HG03025 (cell line): ENCODE measurements around the gene TLCD5.

Experiments used
- ATAC-seq: cut with Tn5 transposase; IDR thresholded peaks from one replicate; pipeline ENCODE4 v1.9.1; 2021; ENCODE audit warnings: mild to moderate bottlenecking, moderate library complexity; ENCODE audit not compliant: unreplicated experiment, low FRiP score

TLCD5 gene

DNA sequence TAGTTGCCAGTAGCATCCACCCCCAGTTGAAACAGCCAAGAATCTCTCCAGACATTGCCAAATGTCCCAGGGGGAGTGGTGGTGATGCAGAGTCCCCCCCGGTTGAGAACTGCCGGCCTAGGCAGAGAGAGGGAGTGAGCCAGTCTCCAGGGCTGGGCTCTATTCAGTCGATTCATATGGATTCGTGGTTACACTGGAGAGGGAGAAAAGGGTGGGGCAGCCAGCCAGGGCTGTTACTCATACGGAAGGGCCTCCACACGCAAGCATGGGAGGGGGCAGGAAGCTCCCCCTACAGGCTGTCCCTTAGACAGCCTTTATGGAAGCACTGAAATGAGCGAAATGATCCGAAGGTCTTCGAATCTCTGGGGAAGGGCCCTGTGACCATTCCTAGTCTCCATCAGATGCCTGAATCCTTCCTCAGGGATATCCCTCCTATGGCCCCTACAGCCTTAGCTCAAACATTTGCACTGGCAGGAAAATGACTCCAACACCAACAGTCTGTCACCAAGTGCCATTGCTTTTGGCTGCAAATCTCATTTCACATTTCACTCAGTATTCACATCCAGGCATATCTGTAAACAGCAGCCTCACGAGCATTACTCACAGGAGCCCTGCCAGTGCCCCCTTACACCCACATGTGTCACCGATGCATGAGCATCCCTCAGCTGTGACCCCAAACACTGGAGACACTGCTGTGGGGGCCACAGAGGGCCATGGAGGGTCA, 18.4 kb upstream of the TLCD5 start:
- no peak for ATAC-seq

DNA sequence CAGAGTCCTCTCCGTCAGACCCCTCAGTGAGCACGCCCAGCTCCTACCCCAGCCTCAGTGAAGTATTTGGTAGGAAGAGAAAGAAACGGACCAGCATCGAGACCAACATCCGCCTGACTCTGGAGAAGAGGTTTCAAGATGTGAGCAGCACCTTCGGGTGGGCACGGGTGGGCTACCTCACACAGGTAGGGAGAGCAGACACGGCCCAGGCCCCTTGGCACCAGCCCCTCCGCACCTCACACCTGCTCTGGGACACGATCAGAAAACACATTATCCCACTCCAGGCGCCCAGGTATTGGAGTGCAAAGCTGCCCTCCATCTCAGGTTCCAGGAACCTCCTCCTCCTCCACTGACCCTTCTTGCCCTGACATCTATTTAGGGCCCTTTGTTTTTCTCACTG, 17.6 kb upstream of the TLCD5 start:
- no peak for ATAC-seq

DNA sequence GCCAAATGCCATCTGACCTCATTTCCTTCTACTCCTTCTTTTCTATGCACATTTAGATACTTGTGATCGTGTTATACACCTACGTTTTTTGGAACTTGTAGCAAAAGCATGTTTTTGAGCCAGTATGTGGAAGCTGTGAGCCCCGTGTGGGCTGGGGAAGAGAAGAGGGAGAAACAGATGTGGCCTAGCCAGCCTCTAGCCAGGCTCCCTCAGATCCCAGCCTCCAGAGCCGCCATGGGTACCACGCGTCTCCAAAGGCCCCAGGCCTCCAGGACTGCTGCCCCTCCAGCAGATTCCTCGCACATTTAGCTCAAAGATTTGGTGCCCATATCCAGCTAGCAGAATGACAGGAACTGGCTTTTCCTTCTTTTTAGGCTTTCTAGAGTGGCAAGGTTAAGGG, 17.0 kb upstream of the TLCD5 start:
- ATAC-seq: no peak

DNA sequence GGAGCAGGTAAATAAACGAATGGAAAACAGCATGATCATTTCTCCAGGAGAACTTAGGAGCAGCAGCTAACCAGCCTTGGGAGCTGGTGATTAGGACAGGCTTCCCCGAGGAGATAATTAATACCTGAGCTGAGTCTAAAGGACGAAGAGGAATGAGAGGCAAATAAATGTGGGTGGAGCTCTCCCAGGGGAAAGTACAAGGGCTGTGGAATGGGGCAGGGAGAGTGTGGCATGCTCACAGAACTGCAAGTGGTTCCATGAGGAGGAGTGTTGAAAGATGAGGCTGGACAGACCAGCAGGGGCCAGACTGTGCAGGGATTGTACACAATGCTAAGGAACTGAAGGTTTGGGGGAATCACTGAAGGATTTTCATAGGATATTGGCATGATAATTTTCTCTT, 14.2 kb upstream of the TLCD5 start:
- no peak for ATAC-seq

DNA sequence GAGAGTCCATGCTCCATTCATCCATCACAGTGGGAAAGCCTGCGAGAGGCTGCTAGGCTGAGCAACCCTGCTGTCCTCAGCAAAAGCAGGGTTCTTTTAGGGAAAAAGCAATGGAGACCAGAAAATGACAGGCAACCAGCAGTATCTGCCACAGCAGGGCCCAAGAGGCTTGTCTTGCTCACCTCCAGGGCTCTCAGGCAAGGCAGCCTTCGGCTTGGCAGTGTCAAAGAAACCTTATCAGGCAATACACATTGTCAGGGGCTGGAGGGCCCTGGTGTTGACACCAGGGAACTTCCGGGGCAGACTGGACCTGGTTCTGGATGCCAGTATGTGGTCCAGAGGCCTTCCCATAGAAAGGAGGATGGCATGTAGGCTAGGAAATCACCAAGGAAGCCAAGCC, 10.2 kb upstream of the TLCD5 start:
- no peak for ATAC-seq

DNA sequence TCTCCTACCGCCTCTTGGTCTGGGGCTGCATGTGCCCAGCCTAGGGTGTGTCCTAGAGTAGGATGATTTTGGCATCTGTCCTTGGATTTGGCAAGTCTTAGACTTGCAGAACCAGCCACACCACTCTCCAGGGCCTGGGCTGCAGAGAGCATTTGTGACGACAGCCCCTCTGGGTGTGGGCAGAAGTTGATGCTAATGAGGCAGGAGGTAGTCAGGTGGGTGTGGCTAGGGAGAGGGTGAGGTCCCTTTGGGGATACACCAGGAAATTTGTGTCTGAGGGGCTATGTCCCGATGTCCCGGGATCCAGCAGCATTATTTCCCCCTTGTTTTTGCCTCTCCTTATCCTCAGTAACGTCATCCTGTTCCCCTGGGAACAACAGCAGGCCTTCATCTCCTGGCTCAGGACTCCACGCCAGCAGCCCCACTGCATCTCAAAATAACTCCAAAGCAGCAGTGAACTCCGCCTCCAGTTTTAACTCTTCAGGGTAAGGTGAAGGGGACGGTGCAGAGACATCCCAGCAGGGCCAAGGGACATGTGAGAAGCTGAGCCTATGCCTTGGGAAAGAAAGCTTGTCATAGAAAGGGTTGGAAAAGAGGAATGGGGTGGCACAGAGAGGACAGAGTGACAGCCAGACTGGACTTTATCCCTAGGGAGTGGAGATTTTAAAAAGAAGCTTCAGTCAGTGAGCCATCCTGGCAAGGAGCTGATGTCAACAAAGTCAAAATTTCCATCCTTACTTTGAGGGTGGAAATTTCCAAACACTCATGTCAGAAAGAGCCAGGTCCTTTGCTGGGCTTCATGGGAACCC, 8.0 kb upstream of the TLCD5 start:
- no peak for ATAC-seq

DNA sequence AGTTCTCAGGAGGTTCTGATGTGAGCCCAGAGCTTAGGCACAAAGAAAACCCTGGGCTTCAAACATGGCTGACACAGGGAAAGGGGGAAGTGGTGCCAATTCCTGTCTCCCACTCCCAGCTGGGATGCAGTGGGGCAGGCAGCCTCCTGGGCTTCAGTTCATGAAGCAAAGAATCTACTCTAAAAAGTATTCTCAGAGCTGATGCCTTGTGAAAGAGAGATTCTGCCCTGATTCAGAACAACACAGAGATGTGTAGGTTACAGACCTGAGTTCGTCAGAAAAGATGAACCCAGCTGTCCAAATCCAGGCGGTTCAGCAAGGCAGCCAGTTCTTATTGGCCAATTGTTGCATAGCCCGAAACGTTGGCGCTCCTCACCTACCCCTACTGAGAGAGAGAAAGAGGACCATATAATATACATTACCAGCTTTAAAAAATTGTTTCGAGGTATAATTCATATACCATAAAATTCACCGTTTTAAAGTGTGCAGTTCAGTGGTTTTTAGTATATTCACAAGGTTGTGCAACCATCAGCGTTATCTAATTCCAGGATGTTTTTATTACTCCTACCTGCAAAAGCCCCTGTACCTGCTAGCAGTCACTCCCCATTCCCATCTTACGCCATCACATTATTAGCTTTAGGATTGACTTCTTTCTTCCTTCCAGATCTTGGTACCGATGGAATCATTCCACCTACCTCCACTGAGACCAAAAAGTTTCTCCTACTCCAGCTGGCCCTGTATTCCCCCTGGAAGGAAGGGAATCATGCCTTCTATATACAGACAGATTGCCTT, 7.2 kb upstream of the TLCD5 start:
- no peak for ATAC-seq

DNA sequence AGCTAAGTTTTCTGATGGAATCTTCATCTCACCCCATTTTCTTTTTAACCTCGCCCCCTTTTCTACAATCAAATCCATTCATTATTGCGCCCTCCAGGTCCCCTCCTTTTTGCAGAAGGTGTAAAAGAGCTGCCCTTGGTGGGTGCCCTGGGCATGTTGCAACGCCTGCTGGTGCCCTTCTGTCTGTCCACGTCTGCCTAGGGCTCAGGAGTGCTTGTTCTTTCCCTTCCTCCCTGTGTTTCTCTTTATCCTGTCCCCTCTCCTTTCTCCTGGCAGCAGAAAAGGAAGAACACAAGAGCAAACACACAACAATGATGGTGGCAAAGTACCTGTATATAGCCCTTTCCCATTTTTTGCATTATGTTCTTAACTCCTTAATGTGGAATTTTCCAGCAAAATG, 6.2 kb upstream of the TLCD5 start:
- ATAC-seq: no peak

DNA sequence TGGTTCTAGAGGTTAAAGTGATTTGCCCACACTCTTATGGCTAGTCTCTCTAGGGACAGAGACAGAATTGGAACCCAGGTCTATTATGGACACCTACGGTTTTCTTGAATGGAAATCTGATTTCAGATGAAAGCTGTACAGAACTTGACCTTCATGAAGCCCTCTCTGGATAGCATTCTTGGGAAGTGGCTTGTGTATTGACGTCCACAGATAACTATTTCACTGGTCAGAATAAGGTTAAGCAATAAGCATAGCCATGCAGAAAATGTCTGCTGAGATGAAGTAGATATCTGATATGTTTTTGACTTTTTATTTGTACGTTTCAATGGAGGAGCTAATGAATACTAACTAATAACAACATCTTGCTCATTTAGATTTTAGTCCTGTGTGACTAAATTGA, 1.1 kb downstream of the TLCD5 start:
- no peak for ATAC-seq

DNA sequence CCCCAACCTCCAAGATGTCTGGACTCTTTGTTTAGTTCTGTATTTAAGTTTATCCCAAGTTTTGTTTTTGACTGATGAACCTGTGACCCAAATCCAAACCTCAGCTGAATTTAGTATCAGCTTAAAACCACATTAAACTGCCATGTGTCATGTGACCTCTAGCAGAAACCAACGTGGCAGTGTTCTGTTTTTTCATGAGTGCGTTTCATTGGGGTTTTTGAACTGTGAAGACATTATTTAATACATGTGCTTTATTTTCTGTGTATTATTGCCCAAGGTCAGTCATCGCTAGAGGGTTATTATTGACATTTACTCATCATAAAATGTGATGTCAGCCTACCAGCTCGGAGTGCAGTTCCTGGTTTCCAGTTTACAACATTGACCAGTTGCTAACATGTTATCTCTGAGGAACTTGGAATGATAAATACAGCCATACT, 1.8 kb downstream of the TLCD5 start:
- ATAC-seq: no peak

DNA sequence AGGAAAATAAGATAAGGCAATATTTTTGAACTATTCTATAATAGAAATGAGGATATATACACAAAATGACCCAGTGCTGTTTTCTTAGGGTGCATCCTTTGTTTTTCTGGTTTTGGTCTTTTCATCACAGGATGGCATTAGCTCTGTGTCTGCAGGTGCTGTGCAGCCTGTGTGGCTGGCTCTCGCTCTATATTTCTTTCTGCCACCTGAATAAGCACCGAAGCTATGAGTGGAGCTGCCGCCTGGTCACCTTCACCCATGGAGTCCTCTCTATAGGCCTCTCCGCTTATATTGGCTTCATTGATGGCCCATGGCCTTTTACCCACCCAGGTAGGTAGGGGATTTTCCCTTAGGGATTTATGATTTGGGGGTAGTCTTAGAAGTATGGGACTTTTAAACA, 2.2 kb downstream of the TLCD5 start:
- no peak for ATAC-seq

DNA sequence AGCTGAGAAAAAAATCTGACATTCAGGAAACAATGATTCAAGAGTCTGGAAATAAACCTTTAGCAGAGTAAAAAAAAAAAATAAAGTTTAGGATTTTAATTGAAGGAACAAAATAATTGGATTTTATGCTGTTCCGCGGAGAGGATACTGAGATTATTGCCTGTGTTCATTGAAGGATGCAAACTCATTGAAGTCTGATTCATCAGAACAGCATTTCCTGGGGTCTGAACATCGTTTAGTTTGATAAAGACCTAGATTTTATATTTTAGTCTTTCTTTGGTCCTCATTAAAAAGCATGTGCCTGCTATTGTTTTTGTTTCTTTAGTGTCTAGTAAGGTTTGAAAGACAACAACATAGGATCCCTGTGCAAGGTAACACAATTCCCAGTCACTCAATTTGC, 4.5 kb downstream of the TLCD5 start:
- ATAC-seq: no peak

DNA sequence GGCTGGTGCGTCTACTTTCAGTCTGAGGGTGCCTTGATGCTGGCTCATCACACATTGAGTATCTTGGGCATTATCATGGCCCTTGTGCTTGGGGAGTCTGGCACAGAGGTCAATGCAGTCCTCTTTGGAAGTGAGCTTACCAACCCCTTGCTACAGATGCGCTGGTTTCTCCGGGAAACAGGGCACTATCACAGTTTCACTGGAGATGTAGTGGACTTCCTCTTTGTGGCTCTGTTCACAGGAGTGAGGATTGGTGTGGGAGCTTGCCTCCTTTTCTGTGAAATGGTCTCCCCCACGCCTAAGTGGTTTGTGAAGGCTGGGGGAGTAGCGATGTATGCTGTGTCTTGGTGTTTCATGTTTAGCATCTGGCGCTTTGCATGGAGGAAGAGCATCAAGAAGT, 4.9 kb downstream of the TLCD5 start:
- ATAC-seq: no peak

DNA sequence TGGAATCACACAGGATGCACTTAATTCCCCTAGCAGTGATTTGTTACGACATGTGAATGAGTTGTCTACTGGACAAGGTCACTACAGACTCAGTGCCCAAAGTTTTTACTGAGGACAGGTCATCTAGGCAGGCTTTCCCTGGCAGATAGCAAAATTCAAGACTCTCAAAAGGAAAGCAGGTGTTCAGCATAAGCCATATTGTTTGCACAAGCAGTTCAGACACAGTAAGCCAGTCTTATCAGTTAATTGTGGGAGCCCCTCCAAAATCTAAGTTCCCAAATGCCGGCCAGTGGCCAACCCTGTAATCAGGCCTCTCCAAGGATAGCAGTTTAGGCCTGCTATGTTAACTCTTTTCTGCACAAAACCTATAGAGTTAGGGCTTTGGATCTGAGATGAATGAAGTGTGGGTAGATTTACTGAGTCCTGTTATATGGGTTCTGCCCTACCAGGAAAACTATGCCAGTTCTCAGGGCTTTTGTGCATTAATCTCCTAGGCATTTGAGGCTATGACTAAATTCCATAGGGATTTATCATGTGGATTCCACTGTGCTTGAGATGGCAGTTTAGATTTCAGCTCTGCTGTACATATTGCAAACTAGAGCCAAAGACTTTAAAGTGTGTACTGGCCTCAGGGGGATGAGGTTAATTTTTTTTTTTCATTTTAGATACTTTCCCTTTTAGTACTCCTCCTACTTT, 6.3 kb downstream of the TLCD5 start:
- ATAC-seq: no peak

DNA sequence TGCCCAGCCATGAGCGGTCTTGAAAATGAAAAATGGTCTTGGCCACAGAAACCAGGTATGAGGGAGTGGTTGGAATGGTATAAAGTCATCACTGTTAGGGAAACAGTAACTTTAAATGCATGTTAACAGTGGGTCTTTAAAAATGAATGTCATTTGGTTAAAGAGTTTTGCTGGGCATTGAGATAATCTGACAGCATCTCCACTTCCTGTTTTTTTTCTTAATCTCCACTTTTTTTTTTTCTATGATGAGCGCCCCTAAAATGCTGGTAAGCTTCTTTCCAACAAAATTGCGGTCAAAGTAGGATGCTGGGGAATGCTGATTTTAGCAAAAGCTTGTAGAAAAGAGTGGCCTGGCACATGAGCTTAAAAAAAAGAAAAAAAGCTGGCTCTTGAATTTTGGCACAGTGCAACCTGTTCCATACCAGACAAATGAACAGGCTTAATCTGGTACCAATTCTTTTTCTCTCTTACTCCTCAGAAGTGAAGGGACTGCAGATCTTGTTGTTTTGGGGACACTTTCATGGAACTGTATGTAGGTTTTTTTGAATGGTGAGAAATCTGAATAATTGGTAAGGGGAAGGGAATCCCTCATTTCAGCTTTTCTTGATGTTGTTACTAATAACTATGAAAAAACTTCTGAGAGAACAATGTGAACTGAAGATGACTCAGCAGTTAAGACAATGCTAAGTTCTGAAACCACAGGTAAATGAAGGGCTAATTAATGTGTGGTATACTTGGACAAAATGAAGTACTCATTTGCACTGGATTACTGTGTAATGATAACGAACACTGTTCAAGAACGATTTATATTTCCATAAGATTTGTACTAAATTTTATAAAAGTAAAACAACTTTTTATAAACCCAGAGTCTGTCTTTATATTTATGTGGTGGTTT, 8.0 kb downstream of the TLCD5 start:
- ATAC-seq: no peak

DNA sequence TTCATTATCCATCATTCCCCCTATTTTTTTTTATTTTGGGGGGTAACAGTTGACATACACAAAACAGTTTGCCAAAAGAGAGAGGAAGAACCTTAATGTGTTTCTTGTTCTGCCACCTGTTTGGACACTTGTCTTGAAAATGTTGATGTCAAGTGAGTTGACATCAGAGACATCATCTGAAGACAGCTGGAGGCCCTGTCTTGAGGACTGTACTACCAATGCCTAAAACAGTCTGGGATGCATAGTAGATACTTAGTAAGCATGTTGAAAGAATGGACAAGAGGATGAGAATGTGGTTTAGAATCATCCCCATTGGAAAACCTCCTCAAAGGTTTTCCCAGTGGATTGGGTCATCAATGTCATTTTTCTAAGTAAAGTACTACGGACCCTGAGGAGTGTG, 8.7 kb downstream of the TLCD5 start:
- ATAC-seq: no peak

DNA sequence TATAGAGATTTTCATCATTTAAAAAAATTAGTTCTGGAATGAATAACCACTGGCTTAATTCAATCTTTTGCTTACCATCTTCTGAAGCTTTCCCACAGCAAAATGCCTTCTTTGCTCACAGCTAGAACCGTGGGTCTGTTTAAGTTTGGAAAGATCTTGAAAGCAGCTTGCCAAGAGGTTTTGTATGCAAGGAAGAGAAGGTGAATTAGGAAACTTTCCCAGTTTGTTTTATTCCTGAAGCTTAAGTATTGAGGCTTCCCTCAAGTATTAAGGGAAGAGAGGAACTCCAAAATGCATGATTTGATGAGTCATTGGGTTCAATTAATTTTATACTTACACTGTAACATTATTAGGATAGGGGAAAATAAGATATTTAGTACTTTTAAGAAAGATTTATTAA, 9.2 kb downstream of the TLCD5 start:
- ATAC-seq: no peak

DNA sequence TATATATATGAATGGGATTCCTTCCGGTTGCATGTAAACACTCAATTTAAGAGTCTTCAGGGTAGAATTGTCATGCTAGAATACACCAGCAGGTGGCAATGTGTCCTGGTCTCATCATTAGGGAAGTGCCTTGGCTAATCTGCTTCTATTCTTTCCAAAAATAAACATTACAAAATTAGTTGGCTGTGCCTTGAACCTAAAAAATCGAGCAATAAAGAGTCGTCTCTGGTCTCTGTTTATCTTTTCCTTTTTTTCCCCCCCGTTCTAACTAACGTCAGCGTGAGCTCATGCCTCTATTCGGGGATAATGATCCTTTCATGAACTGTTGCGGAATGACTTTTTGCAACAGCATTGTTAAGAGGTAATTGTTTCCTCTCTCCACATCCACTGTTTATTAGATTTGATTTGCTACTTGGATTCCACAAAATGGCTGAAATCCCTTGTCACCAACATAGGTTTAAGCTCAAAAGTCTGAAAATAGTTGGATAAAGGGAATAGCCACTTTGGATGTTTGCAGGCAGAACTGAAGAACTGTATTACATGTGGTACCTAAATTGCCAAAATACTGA, 9.9 kb downstream of the TLCD5 start:
- no peak for ATAC-seq

DNA sequence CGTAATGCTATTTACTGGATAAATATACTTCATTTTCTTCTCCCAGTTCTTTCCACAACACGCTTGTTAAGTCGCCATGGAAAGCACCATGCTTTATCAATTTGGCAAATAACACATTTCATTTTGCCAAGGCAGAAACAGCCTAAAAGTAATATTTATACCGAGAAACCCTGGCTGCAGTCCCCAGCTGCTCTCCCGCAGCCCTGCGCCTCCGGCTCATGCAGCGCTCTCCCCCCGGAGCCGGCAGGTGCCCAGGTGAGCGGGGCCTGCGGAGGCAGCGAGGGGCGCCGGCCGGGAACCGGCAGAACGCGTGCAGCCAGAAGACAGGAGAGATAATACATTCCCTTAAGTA, 10.4 kb downstream of the TLCD5 start:
- peak; percentile 7 for ATAC-seq
